T-helper 22 cell (primary cell): Measurements from ENCODE around the gene PLEKHA8.

Experiments used
- DNase-seq: peaks from one replicate; pipeline ENCODE4 v3.0.0-alpha.2; 2020; ENCODE audit warnings: low read depth

The PLEKHA8 gene

DNA sequence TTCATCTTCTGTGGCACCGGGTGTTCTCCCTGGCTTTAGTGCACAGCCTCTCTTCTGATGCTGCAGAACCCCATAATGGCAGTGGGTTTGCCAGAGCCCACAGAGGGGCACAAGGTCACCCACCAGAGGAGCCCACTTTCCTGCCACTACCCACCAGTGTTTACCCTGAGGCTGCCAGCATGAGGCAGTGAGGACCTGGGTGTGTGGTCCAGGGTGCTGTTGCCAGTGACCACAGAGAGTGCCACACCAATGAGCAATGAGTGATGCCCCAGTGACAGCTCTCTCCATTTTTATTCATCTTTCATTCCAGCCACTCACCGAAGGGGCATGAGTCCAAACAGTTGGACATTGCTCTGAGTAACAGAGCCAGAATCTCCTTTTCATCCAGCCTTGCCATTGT is 141.4 kb downstream of the PLEKHA8 start:
- no peak for DNase-seq

DNA sequence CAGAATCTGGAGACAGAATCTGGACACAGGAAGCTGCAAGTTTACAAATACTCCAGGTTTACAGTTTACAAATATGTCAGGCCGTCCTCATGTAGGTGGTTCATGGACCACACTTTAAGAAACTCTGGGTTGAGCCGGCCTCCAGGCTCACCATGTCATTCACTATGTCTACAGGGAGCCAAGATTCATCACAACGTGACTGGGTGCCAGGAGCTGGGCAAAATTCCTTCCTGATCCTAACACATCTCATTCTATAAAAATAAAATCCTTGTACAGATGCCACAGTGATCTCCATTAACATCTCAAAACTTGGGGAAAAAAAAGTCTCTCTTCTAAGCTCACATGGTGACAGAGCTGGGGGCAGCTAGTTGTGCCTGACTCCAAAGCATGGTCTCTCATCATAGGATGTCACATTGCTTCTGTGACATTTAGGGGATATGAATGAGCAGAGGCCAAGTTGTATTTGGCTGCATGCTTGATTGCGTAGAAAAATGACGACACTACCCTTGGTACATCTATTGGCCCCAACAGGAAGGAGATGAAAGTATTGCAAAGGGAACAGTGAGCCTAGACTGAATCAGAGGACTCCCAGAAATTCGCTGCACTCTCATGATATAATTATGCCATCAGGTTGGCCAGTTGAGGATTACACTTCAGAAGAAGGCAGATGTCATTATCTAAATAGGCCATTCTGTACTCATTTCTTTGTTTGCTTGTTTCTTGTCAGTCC is 142.4 kb downstream of the PLEKHA8 start:
- no peak for DNase-seq

DNA sequence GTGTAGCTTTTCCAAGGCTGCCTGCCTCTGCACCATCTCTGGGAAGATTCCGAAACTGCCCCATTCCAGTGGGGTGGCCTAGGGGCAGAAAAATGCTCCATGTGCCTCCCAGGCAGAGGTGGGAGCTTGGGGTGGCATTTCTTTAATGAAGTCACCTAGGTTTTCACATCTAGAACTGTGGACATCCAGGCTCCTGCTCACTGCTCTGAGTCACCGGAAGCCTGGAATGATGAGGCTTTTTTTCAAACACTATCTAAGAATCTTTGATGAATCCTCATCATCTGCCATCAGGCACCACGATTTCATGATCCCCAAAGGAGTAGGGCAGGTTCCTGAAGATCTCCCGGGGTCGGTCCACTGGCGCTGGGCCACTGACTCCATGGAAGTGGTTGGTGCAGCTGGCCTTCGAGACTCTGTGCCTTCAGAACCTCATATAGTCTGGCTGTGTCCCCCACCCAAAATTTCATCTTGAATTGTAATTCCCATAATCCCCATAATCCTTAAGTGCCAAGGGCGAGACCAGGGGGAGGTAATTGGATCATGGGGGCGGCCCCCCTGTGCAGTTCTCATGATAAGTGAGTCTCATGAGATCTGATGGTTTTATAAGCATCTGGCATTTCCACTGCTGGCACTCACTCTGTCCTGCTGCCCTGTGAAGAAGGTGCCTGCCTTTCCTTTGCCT is 143.7 kb downstream of the PLEKHA8 start:
- no peak for DNase-seq

DNA sequence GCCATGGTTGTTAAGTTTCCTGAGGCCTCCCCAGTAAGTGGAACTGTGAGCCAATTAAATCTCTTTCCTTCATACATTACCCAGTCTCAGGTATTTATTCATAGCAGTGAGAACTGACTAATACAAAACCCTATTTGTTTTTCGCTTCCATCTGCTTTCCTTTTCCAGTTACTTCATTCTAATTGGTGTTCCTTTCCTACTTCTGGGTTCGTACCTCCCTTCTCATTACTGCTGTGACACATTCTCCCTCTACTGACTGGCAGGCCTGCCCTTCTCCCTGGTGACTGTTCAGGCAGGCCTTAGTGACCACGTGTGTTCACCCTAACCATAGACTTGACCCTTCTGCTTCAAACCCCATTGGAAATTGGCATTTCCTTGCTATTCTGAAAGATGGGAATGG is 144.2 kb downstream of the PLEKHA8 start:
- no peak for DNase-seq

DNA sequence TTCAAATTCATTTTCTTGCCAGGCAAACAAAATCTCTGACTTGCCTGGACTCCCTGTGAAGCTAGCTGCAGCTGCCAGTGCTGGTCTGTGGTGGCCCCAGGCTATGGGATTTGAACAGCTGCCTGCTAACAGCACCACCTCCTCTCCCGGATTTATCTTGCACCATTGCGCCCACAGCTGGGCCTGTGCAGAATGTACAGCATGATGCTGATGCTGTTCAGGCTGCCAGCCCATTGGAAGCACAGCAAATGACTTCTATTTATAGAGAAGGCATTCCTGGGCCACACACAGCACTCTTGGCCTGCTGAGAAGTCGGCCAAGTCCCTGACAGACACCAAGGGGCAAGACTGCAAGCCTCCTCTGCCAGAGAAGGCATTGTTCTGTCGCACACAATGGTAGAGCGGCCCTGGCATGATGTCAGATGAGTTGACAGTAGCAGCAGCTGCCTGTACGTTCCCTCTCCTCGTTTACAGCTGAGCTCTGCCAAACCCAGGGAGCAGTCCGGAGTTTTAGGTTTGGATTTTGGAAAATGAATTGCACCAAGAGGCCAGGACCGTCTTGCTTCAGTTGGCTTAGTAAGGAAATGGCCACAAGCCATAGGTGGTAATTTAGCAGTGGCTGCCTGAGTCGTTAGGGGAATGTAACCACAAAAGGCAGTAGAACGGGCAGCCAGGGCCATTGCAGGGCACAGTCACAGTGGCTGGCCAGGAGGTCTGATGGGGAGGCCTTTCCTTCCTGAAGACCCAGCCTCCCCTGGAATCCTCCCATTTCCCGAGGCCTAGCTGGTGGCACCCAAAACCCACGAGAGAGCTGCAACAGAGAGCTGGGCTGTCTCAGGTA is 145.1 kb downstream of the PLEKHA8 start:
- no peak for DNase-seq

DNA sequence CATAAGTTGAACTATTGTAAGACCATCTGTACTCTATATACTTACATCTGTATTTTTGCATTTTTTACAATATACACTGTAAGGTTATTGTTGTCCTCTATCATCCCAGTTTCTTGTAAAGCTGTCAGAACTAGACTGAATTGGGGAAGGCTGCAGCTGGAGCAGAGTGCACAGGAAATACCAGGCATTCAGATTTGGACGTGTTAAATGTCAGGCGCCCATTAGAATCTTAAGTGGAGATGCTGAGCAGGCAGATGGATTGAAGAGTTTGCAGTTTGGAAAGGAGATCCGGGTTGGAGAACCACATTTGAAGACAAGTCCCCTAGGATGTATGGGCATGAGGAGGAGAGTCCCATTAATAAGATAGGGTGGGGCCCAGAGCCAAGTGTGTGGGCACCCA is 147.0 kb downstream of the PLEKHA8 start:
- DNase-seq: no peak

DNA sequence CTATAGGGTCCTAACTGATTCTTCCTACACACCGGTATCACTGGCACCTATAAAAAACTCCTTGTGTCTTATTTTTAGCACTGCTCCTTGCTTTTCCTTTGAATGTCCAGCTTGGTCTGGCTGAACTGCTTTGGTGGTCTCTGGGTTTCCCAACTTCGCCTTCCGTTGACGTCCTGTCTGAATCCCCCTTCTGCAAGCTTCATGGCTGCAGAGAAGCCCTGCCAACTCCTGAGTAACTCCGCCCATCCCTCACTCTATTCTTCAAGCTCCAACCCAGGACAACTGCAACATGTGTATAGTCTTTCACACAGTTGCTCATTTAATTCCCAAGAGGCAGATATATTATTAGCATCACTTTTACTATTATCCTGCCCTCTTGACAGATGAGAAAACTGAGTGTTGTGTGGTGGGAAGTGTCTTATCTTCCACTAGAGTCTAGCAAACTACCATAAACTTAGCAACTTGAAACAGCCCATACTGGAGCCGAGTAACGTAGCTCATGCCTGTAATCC is 147.5 kb downstream of the PLEKHA8 start:
- DNase-seq: no peak

DNA sequence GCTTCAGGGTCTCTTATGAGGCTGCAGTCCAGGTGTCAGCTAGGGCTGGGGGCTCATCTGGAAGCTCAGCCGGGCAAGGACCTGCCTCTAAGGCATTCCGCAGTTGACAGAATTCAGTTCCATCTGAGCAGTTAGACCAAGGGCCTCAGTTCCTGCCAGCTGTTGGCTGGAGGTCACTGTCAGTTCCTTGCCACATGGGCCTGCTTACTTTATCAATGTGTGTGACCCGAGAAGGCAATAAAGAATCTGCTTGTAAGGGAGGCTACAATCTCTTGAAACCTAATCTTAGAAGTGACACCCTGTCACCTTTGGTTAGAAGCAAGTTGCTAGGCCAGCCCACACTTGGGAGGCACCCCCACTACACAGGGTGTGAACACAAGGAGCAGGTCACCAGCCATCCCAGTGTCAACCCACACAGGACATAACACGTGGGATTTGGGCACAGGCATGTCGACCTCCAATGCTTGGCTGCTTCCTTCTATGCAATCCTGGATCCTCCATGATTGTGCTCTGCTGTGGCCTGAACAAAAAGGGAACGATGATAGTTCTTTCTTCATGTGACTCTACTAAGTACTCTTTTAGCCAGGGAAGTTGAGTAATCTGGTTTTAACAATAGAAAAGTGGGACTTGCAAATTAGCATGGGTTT is 148.4 kb downstream of the PLEKHA8 start:
- DNase-seq: no peak

DNA sequence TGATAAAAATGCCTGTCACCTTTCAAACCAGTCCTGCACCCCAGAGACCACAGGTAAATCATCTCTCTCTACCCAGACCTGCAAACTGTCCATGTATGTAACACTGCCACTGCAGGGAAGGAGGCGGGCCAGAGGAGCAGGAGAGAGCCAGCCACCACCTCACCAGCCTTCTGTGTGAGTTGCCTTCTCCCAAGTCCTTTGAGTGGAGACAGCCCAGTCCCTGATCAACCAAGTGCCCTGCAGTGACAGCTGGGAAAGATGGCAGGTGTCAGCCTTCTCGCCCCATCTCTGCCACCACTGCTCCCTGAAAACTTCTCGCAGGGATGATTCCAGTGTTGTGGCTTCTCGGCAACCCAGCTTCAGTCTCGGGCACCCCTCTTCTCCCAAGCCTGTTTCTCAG is 149.0 kb downstream of the PLEKHA8 start:
- DNase-seq: no peak

DNA sequence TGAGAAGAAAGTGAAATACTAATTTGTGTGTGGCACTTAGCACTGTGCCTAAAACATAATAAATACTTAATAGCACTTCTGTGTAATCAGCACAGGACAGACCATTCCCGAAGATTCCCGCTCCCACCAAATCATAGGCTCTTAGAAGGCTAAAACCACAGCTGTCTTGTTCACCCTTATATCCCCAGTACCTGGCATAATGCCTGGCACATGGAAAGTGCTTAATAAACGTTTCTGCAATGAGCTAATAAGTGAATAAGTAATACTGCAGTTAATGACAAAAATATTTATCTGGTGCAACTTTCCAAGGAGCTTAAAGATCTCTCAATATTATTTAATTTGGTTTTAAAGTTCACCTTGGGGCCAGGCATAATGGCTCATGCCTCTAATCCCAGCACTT is 149.8 kb downstream of the PLEKHA8 start:
- DNase-seq: no peak

DNA sequence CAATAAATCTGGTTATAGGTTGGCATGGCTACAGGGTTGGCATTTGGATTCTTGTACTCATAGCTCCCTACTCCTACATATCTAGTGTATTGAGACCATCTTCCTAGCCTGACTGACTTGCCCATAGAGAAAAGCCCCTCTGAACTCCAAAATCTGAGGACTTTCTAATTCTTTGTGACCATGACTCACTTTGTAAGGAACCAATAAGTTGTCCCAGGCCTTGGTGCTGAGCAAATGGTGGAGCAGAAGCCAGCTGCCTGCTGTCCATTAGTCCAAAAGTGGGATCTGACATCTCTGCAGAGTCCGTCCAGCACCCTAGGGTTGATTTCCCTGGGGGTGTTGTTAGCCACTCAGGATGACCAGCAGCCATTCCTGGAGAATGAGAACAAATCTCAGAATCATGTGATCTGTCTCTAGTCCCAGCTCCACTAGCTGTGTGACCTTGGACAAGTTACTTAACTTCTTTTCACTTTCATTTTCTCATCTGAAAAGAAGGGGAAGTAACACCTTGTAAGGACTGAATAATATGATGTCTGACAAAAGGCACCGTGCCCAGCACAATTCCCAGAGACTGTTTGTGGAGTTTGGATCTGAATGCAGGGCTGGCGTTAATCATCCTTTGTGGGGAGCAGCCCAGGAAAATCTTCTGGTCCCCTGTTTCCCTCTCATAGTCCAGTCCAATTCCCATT is 150.7 kb downstream of the PLEKHA8 start:
- DNase-seq: no peak
